ENCODE results near the gene FCHSD1. TPM values are rescaled to one million over a fixed set of nuclear protein-coding genes. Genes with fewer than 3 reads are reported as not detected.
A peak's percentile ranks its signal among the peaks of the same experiment; 100 is the strongest.

Gene FCHSD1
- total and polyA plus RNA-seq, 10 of the 15 experiments (the other 5 are each of a cell fraction or from before 2014, with no cell fraction given): 0.97 to 22.8 (median 10.7) TPM

GRCh38 chr5:141636106-141636412, 15.2 kb downstream of the FCHSD1 start:
- peak overlapping the region; percentile 85 for H3K4me3 ChIP-seq
- no TSS peak for BruUV-seq (replicated peaks)
- peak overlapping the region; percentile 94 for H3K9ac ChIP-seq (ENCODE audit: control insufficient read depth, insufficient read depth, low read length)
- no peaks in the 10 kb centered on the region for H3K9me3 ChIP-seq (replicated peaks; ENCODE audit: control insufficient read depth, insufficient read depth, low read length)
- intact Hi-C loops (cut with micrococcal nuclease; ENCODE audit: unreplicated experiment): loop anchor here (5.0 kb wide), 1 partner anchor 124 kb away; no protein-coding TSS in a partner anchor
- in situ Hi-C loops (cut with MboI): no loop called here
- no peak overlapping the region for H2AFZ ChIP-seq (ENCODE audit: control insufficient read depth, low read depth, low read length)
- no peak for FAIRE-seq
- SMC1A ChIA-PET (ENCODE audit: uncharacterized antibody, unreplicated experiment): interaction anchor here (1.0 to 12.9 kb wide), 9 partner anchors 10 to 161 kb away, joined by 4 to 245 read pairs (median 6); partner anchors contain the start of genes DIAPH1 and PCDHGC3
- POLR2A ChIA-PET: interaction anchor here (0.9 to 11.5 kb wide), 11 partner anchors 13 to 689 kb away, joined by 3 to 215 read pairs (median 8); partner anchors contain the start of genes DELE1, DIAPH1, FCHSD1 and SPRY4
- peaks cover 37% of the 10 kb centered on the region for H3K4me1 ChIP-seq (ENCODE audit: control insufficient read depth, insufficient read depth, low read length)
- peaks cover 57% of the 10 kb centered on the region for H3K79me2 ChIP-seq (ENCODE audit: control insufficient read depth, insufficient read depth, low read length)
- WGBS (ENCODE audit: insufficient coverage, insufficient replicate concordance, low lambda C conversion rate, missing lambda C conversion rate): 2% methylated on average over 4 of the region's 4 CpGs
- peaks cover 3 to 4% of the 10 kb centered on the region in 2 experiments; a peak in 3 of 4 replicates for H3K36me3 ChIP-seq (ENCODE audit: control insufficient read depth in 2 of 2, insufficient read depth in 2 of 2, low read length in 1 of 2)
- TF ChIP-seq, protein P1, sequence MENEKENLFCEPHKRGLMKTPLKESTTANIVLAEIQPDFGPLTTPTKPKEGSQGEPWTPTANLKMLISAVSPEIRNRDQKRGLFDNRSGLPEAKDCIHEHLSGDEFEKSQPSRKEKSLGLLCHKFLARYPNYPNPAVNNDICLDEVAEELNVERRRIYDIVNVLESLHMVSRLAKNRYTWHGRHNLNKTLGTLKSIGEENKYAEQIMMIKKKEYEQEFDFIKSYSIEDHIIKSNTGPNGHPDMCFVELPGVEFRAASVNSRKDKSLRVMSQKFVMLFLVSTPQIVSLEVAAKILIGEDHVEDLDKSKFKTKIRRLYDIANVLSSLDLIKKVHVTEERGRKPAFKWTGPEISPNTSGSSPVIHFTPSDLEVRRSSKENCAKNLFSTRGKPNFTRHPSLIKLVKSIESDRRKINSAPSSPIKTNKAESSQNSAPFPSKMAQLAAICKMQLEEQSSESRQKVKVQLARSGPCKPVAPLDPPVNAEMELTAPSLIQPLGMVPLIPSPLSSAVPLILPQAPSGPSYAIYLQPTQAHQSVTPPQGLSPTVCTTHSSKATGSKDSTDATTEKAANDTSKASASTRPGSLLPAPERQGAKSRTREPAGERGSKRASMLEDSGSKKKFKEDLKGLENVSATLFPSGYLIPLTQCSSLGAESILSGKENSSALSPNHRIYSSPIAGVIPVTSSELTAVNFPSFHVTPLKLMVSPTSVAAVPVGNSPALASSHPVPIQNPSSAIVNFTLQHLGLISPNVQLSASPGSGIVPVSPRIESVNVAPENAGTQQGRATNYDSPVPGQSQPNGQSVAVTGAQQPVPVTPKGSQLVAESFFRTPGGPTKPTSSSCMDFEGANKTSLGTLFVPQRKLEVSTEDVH (IDR thresholded peaks at IDR 0.05; ENCODE audit: low read depth, partially characterized antibody): no peak
- TF ChIP-seq POLR2AphosphoS5 (IDR thresholded peaks at IDR 0.05; ENCODE audit: low read length): 0 out of 2 replicates have a peak, but pooled peaks have one; percentile 1
- peak overlapping the region; percentile 86 for H3K27ac ChIP-seq (ENCODE audit: control insufficient read depth, insufficient read depth)
- ATAC-seq: no peak
- peak overlapping the region; percentile 98 for H3K4me2 ChIP-seq (ENCODE audit: control insufficient read depth, insufficient read depth)
- RAD21 ChIA-PET (ENCODE audit: unreplicated experiment): interaction anchor here (1.1 to 8.2 kb wide), 11 partner anchors 13 to 333 kb away, joined by 3 to 124 read pairs (median 10); partner anchors contain the start of genes DELE1, DIAPH1, FCHSD1 and RNF14
- no peak for DNase-seq (ENCODE audit: low read depth, low spot score)
- CTCF ChIA-PET: interaction anchor here (0.7 to 11.2 kb wide), 18 partner anchors 11 to 328 kb away, joined by 3 to 137 read pairs (median 7); partner anchors contain the start of genes DELE1, DIAPH1 and FCHSD1
- no peaks in the 10 kb centered on the region for H3K27me3 ChIP-seq (replicated peaks in 1 of 2; ENCODE audit: control insufficient read depth in 2 of 2, insufficient read depth in 2 of 2, low read length in 1 of 2)
- no peaks in the 10 kb centered on the region for H4K20me1 ChIP-seq (ENCODE audit: control insufficient read depth, insufficient read depth)
